GM12864 (cell line): ENCODE measurements around the gene VPS18.
A peak's percentile ranks its signal among the peaks of the same experiment; 100 is the strongest.

Experiments
- DNase-seq: peaks from one replicate; pipeline ENCODE4 v3.0.0-alpha.2; 2011; ENCODE audit warnings: low read depth
- H3K4me3 ChIP-seq: 2 replicates; pipeline ENCODE4 v1.5.1; 2011; ENCODE audit warnings: mild to moderate bottlenecking, low read depth, low read length, control low read depth
- CTCF ChIP-seq: IDR thresholded peaks from 2 replicates; pipeline ENCODE4 v1.5.1; 2011; ENCODE audit warnings: low read depth, mild to moderate bottlenecking, moderate library complexity, low read length, control low read depth, inconsistent platforms; ENCODE audit errors: missing control alignments

Gene VPS18

GRCh38 chr15:40932649-40933516 is 38.6 kb downstream of the VPS18 start:
- H3K4me3 ChIP-seq = no peak overlapping the region
- no peak for TF ChIP-seq CTCF
- no peak for DNase-seq

GRCh38 chr15:40933517-40933902 is 39.3 kb downstream of the VPS18 start:
- no peak for DNase-seq
- TF ChIP-seq CTCF = no peak
- no peak overlapping the region for H3K4me3 ChIP-seq

- TF ChIP-seq CTCF = no peak
- no peak overlapping the region for H3K4me3 ChIP-seq
- DNase-seq = no peak
Measured at GRCh38 chr15:40934457-40934856, 40.2 kb downstream of the VPS18 start.

- H3K4me3 ChIP-seq = no peak overlapping the region
- no peak for DNase-seq
- no peak for TF ChIP-seq CTCF
Measured at GRCh38 chr15:40936234-40936708, 42.0 kb downstream of the VPS18 start.

GRCh38 chr15:40936709-40937666 is 42.7 kb downstream of the VPS18 start:
- peak; percentile 54 for TF ChIP-seq CTCF
- no peak for DNase-seq
- H3K4me3 ChIP-seq = no peak overlapping the region

- peak; percentile 25 for TF ChIP-seq CTCF
- DNase-seq = no peak
Measured at GRCh38 chr15:40937762-40938535, 43.7 kb downstream of the VPS18 start.

More at GRCh38 chr15:40937762-40938535, 43.7 kb downstream of the VPS18 start:
- no peak overlapping the region for H3K4me3 ChIP-seq
